ENCODE data around the gene LDLRAD4. TPM values are rescaled to one million over a fixed set of nuclear protein-coding genes. Genes with fewer than 3 reads are reported as not detected.

LDLRAD4 gene
- total RNA-seq, 4 donors from 2014 or later: 20.4 to 40.4 (median 35.3) TPM

- Histone ChIP-seq H3K27me3 (no peaks in the 10 kb centered on the region), H3K36me3 (peaks cover 0 to 5% (median 0%) of the 10 kb centered on the region in 4 donors), H3K4me3 (no peak overlapping the region), H3K9me3 (no peaks in the 10 kb centered on the region), H3K4me1 (peaks cover 19 to 31% (median 26%) of the 10 kb centered on the region in 4 donors), H3K27ac (replicated peaks in 1 of 4) (peak overlapping the region; percentile 38 to 57 (median 48))
- no peak for DNase-seq (ENCODE audit: extremely low spot score)
- intact Hi-C loops (cut with DNase I): no loop called here
- 60% methylated on average over 3 of the region's 3 CpGs for WGBS
- TF ChIP-seq EP300 (IDR thresholded peaks at IDR 0.05) (no peak), POLR2AphosphoS5 (IDR thresholded peaks at IDR 0.05) (peak; percentile 41 to 71)
These were observed 208.8 kb downstream of the LDLRAD4 start for GRCh38 chr18:13427354-13427753.

DNA sequence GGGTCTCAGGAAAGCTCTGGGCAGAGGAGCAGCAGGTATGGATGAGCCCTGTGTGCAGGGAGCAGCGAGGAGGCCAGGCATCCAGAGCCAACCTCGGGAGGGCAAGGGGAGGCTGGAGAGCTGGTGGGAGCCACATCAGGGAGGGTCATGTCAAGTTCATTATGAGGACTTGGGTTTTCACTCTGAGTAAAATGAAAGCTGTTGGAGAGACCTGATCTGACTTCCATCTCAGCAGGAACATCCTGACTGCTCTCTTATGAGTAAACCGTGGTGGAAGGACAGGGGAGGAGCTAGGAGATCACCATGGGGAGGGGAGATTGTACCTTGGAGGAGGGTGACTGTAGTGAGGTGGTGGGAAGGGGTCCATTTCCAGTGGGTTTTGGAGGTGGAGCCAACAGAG lies 209.8 kb downstream of the LDLRAD4 start:
- intact Hi-C loops (cut with DNase I): no loop called here
- peaks cover 19 to 33% (median 27%) of the 10 kb centered on the region in 4 donors for H3K4me1 ChIP-seq
- no peak for TF ChIP-seq POLR2AphosphoS5 (IDR thresholded peaks at IDR 0.05)
- no peak for TF ChIP-seq EP300 (IDR thresholded peaks at IDR 0.05)
- TF ChIP-seq, protein P1, sequence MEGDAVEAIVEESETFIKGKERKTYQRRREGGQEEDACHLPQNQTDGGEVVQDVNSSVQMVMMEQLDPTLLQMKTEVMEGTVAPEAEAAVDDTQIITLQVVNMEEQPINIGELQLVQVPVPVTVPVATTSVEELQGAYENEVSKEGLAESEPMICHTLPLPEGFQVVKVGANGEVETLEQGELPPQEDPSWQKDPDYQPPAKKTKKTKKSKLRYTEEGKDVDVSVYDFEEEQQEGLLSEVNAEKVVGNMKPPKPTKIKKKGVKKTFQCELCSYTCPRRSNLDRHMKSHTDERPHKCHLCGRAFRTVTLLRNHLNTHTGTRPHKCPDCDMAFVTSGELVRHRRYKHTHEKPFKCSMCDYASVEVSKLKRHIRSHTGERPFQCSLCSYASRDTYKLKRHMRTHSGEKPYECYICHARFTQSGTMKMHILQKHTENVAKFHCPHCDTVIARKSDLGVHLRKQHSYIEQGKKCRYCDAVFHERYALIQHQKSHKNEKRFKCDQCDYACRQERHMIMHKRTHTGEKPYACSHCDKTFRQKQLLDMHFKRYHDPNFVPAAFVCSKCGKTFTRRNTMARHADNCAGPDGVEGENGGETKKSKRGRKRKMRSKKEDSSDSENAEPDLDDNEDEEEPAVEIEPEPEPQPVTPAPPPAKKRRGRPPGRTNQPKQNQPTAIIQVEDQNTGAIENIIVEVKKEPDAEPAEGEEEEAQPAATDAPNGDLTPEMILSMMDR (IDR thresholded peaks at IDR 0.05): no peak
- H3K27me3 ChIP-seq: no peaks in the 10 kb centered on the region
- 84% methylated on average over 3 of the region's 3 CpGs for WGBS
- peaks cover 0 to 5% (median 0%) of the 10 kb centered on the region in 4 donors for H3K36me3 ChIP-seq
- no peak overlapping the region for H3K4me3 ChIP-seq
- H3K27ac ChIP-seq (replicated peaks in 1 of 4): peak overlapping the region in 3 of 4 donors; percentile 38 to 51 (median 44)
- no peaks in the 10 kb centered on the region for H3K9me3 ChIP-seq
- DNase-seq (ENCODE audit: extremely low spot score): no peak

DNA sequence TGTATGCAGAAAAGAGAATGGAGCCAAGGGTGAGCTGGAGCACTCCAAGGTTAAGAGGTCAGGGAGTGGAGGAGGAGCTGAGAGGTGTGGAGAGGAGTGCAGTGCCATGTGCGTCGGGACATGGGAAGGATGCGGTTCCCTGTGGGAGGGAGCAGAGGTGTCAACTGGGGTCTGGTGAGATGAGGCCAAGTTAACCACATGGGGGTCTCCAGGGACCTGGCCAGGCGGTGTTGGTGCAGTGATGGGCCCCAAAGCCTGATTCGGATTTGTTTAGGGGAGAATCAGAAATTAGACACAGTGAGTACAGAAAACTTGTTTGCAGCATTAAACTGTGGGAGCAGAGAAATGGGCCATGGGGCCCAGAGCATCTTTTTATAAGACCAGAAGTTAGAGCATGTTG lies 210.5 kb downstream of the LDLRAD4 start:
- 83% methylated on average over 5 of the region's 5 CpGs for WGBS
- intact Hi-C loops (cut with DNase I): no loop called here
- DNase-seq (ENCODE audit: extremely low spot score): no peak

GRCh38 chr18:13429884-13430510 lies 211.4 kb downstream of the LDLRAD4 start:
- TF ChIP-seq, protein P1 (IDR thresholded peaks at IDR 0.05): no peak
- no peak for TF ChIP-seq EP300 (IDR thresholded peaks at IDR 0.05)
- TF ChIP-seq POLR2AphosphoS5 (IDR thresholded peaks at IDR 0.05): no peak
- DNase-seq (ENCODE audit: extremely low spot score): no peak
- intact Hi-C loops (cut with DNase I): no loop called here
- WGBS: 92% methylated on average over 15 of the region's 15 CpGs
- H3K27me3 ChIP-seq: no peaks in the 10 kb centered on the region
- no peaks in the 10 kb centered on the region for H3K9me3 ChIP-seq
- H3K4me3 ChIP-seq: no peak overlapping the region
- peaks cover 0 to 5% (median 0%) of the 10 kb centered on the region in 4 donors for H3K36me3 ChIP-seq
- no peak overlapping the region for H3K27ac ChIP-seq (replicated peaks in 1 of 4)
- peaks cover 19 to 41% (median 33%) of the 10 kb centered on the region in 4 donors for H3K4me1 ChIP-seq

More for the DNA sequence above, 210.5 kb downstream of the LDLRAD4 start:
- Histone ChIP-seq H3K4me1 (peaks cover 19 to 39% (median 29%) of the 10 kb centered on the region in 4 donors), H3K36me3 (peaks cover 0 to 5% (median 0%) of the 10 kb centered on the region in 4 donors), H3K4me3 (no peak overlapping the region), H3K27ac (replicated peaks in 1 of 4) (no peak overlapping the region), H3K9me3 (no peaks in the 10 kb centered on the region), H3K27me3 (no peaks in the 10 kb centered on the region)
- TF ChIP-seq POLR2AphosphoS5 (IDR thresholded peaks at IDR 0.05) (no peak), EP300 (IDR thresholded peaks at IDR 0.05) (no peak)
- TF ChIP-seq, protein P1 (IDR thresholded peaks at IDR 0.05): no peak

GRCh38 chr18:13430663-13431062 lies 212.1 kb downstream of the LDLRAD4 start:
- no peaks in the 10 kb centered on the region for H3K9me3 ChIP-seq
- TF ChIP-seq, protein P1 (IDR thresholded peaks at IDR 0.05): no peak
- TF ChIP-seq EP300 (IDR thresholded peaks at IDR 0.05) (no peak), POLR2AphosphoS5 (IDR thresholded peaks at IDR 0.05) (no peak)
- DNase-seq (ENCODE audit: extremely low spot score): no peak
- H3K36me3 ChIP-seq: peaks cover 0 to 5% (median 0%) of the 10 kb centered on the region in 4 donors
- H3K4me3 ChIP-seq: no peak overlapping the region
- WGBS: 95% methylated on average over 4 of the region's 4 CpGs
- no peak overlapping the region for H3K27ac ChIP-seq (replicated peaks in 1 of 4)
- no peaks in the 10 kb centered on the region for H3K27me3 ChIP-seq
- peaks cover 19 to 48% (median 36%) of the 10 kb centered on the region in 4 donors for H3K4me1 ChIP-seq
- intact Hi-C loops (cut with DNase I): no loop called here
